Calu3 (cell line): ENCODE measurements around the gene ROS1. TPM values are rescaled to one million over a fixed set of nuclear protein-coding genes. Genes with fewer than 3 reads are reported as not detected.
"Not testable (repeated sequence)": the region's sequence is repeated elsewhere in the genome, so short reads cannot be mapped to it uniquely, and the experiment has no call there.

ENCODE experiments used
- BruUV-seq: library from RNA; stranded (reverse); fragments of 400-500 nt; replicated peaks from 2 replicates; lab custom pipeline; 2021; lab: Mats Ljungman, UMichigan
- CTCF ChIA-PET: fragments of 300-600 bp; sonication (Branson Sonifier 250); formaldehyde crosslinking; loops from one replicate; lab custom pipeline; 2022; ENCODE audit warnings: antibody characterized with exemption; lab: Charles Lee
- DNase-seq: peaks from one replicate; pipeline ENCODE4 v3.0.0; 2022
- H3K27ac Mint-ChIP-seq: one replicate; pipeline ENCODE4 v1.8.0; 2022; ENCODE audit warnings: mixed read lengths; ENCODE audit not compliant: unreplicated experiment
- H3K27me3 Mint-ChIP-seq: one replicate; pipeline ENCODE4 v1.8.0; 2022; ENCODE audit warnings: mixed read lengths; ENCODE audit not compliant: unreplicated experiment
- H3K36me3 Mint-ChIP-seq: one replicate; pipeline ENCODE4 v1.8.0; 2022; ENCODE audit warnings: mild to moderate bottlenecking, moderate library complexity, mixed read lengths; ENCODE audit not compliant: insufficient read depth, unreplicated experiment
- H3K4me1 Mint-ChIP-seq: one replicate; pipeline ENCODE4 v1.8.0; 2022; ENCODE audit warnings: mild to moderate bottlenecking, low read depth, mixed read lengths; ENCODE audit not compliant: unreplicated experiment
- H3K4me3 Mint-ChIP-seq: one replicate; pipeline ENCODE4 v1.8.0; 2022; ENCODE audit warnings: mild to moderate bottlenecking, low read depth, moderate library complexity, mixed read lengths; ENCODE audit not compliant: unreplicated experiment
- H3K9me3 Mint-ChIP-seq: one replicate; pipeline ENCODE4 v1.8.0; 2022; ENCODE audit warnings: low read depth, mixed read lengths; ENCODE audit not compliant: unreplicated experiment
- intact Hi-C: fragments of 100-400 bp; cut with micrococcal nuclease; formaldehyde crosslinking; loops from one replicate; pipeline ENCODE4 v1.10.0; 2022; ENCODE audit not compliant: unreplicated experiment
- total RNA-seq: library from RNA; stranded (reverse); gene quantifications from 2 replicates; pipeline ENCODE4 v1.2.3, GENCODE V29; 2022
- TF ChIP-seq, protein P1 (sequence below): fragments of 200-600 bp; IDR thresholded peaks from one replicate; pipeline ENCODE4 v1.8.0; 2022; ENCODE audit warnings: antibody characterized with exemption; ENCODE audit not compliant: unreplicated experiment

ROS1 gene
- total RNA-seq, 1 experiment from 2014 or later, result 8.1 TPM

DNA sequence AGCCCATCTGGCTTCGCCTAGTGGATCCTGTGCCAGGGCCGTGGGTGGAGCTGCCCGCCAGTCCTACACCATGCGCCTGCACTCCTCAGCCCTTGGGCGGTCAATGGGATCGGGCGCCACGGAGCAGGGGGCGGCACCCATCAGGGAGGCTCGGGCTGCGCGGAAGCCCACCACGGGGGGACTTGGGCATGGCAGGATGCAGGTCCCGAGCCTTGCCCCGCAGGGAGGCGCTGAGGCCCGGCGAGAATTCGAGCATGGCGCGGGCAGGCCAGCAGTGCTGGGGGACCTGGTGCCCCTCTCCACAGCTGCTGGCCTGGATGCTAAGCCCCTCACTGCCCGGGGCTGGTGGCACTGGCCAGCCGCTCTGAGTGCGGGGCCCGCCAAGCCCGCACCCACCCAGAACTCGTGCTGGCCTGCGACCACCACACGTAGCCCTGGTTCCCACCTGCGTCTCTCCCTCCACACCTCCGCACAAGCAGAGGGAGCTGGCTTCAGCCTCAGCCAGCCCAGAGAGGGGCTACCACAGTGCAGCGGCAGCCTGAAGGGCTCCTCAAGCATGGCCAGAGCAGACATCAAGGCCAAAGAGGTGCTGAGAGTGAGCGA lies 52.4 kb downstream of the ROS1 start:
- H3K9me3 Mint-ChIP-seq, result no peaks in the 10 kb centered on the region
- H3K36me3 Mint-ChIP-seq, result no peaks in the 10 kb centered on the region
- H3K27me3 Mint-ChIP-seq, result no peaks in the 10 kb centered on the region
- H3K4me3 Mint-ChIP-seq, result no peak overlapping the region
- DNase-seq, result no peak
- TF ChIP-seq, protein P1, sequence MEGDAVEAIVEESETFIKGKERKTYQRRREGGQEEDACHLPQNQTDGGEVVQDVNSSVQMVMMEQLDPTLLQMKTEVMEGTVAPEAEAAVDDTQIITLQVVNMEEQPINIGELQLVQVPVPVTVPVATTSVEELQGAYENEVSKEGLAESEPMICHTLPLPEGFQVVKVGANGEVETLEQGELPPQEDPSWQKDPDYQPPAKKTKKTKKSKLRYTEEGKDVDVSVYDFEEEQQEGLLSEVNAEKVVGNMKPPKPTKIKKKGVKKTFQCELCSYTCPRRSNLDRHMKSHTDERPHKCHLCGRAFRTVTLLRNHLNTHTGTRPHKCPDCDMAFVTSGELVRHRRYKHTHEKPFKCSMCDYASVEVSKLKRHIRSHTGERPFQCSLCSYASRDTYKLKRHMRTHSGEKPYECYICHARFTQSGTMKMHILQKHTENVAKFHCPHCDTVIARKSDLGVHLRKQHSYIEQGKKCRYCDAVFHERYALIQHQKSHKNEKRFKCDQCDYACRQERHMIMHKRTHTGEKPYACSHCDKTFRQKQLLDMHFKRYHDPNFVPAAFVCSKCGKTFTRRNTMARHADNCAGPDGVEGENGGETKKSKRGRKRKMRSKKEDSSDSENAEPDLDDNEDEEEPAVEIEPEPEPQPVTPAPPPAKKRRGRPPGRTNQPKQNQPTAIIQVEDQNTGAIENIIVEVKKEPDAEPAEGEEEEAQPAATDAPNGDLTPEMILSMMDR, result no peak
- intact Hi-C loops, result no loop called here
- H3K27ac Mint-ChIP-seq, result no peak overlapping the region
- H3K4me1 Mint-ChIP-seq, result no peaks in the 10 kb centered on the region
- BruUV-seq, result no TSS peak
- CTCF ChIA-PET, result interaction anchor here (0.6 to 1.0 kb wide), 2 partner anchors 8 to 404 kb away, joined by 3 to 4 read pairs; no protein-coding TSS in a partner anchor

DNA sequence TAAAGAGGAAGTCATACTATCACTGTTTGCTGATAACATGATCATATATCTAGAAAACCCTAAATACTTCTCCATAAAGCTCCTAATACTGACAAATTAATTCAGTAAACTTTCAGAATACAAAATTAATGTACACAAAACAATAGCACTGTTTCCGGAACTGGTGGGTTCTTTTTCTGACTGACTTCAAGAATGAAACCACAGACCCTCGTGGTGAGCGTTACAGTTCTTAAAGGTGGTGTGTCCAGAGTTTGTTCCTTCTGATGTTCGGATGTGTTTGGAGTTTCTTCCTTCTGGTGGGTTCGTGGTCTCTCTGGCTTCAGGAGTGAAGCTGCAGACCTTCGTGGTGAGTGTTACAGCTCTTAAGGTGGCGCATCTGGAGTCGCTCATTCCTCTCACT lies 53.5 kb downstream of the ROS1 start:
- H3K4me1 Mint-ChIP-seq, H3K27me3 Mint-ChIP-seq, H3K36me3 Mint-ChIP-seq, DNase-seq, BruUV-seq, H3K27ac Mint-ChIP-seq, H3K9me3 Mint-ChIP-seq, H3K4me3 Mint-ChIP-seq, intact Hi-C loops: not testable (repeated sequence)
- CTCF ChIA-PET, result interaction anchor here (0.6 to 1.0 kb wide), 2 partner anchors 9 to 403 kb away, joined by 3 to 4 read pairs; no protein-coding TSS in a partner anchor

DNA sequence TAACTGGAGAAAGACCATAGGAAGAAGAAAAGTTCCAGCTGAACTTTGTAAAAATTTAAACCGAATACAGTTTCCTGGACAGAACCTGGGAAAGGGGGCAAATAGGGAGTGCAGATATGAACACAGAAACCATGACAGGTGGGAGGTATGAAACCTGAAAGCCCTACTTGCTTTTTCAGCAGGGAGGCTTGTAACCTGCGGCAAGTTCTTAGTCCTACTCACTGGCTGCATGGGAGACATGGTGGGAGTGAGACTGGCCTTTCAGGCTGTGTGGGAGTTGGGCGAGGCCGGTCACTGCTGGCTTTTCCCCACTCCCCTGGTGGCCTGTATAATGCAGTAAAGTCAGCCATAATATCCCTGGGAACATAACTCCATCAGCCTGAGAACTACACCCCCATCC lies 54.2 kb downstream of the ROS1 start:
- BruUV-seq, result no TSS peak
- TF ChIP-seq, protein P1, result no peak
- no peaks in the 10 kb centered on the region for H3K27me3 Mint-ChIP-seq
- H3K36me3 Mint-ChIP-seq, result no peaks in the 10 kb centered on the region
- no peak for DNase-seq
- intact Hi-C loops, result no loop called here
- H3K27ac Mint-ChIP-seq, result no peak overlapping the region
- CTCF ChIA-PET, result interaction anchor here (0.6 kb wide), 1 partner anchor 893 kb away, joined by 4 read pairs; no protein-coding TSS in a partner anchor
- peaks cover 10% of the 10 kb centered on the region for H3K4me1 Mint-ChIP-seq
- no peak overlapping the region for H3K4me3 Mint-ChIP-seq
- no peaks in the 10 kb centered on the region for H3K9me3 Mint-ChIP-seq

DNA sequence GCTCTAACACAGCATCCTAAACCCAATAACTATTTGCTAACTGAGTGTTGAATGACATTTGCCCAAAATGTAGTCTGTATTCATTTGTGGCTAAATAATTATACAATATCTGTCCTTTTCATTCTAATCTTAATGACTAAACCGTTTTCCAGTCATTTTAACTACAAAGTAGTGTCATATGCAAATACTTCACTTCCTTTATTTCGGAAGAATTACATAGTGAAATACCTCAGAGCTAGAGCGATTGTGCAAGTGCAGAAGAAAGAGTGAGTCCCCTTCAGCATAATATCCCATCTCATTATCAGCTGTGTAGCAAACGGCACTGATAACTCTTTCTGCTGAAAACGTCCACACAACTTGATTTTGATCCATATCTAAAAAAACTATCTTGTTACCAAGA lies 66.2 kb downstream of the ROS1 start:
- no TSS peak for BruUV-seq
- Mint-ChIP-seq H3K4me3 (no peak overlapping the region), H3K4me1 (no peaks in the 10 kb centered on the region), H3K36me3 (no peaks in the 10 kb centered on the region), H3K9me3 (no peaks in the 10 kb centered on the region), H3K27ac (no peak overlapping the region), H3K27me3 (no peaks in the 10 kb centered on the region)
- no peak for DNase-seq
- TF ChIP-seq, protein P1, result no peak
- CTCF ChIA-PET, result no interaction called here
- intact Hi-C loops, result no loop called here

DNA sequence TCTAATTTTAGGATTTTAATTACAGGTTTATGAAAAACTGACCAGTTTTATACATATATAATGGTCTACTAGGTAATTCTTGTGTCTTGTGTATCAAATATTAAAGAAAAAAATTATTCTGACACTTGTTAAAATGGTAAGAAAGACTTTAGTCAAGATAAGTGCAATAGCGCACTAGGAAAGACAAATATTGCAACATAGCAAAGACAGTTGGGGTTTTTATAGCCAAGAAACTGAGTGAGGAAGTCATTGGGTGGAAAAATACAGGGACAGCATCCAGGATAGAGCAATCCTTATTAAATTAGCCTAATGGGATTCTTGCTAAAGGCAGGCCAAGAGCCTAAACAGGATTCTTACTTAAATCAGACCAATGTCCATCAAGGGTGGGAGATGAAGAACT lies 71.1 kb downstream of the ROS1 start:
- CTCF ChIA-PET, result no interaction called here
- DNase-seq, result no peak
- BruUV-seq, result no TSS peak
- no peaks in the 10 kb centered on the region for H3K36me3 Mint-ChIP-seq
- no peak overlapping the region for H3K27ac Mint-ChIP-seq
- H3K9me3 Mint-ChIP-seq, result no peaks in the 10 kb centered on the region
- intact Hi-C loops, result loop anchor here (5.0 kb wide), 1 partner anchor 33 kb away; no protein-coding TSS in a partner anchor
- no peak overlapping the region for H3K4me3 Mint-ChIP-seq
- TF ChIP-seq, protein P1, result no peak
- peaks cover 8% of the 10 kb centered on the region for H3K4me1 Mint-ChIP-seq
- H3K27me3 Mint-ChIP-seq, result no peaks in the 10 kb centered on the region
